GM12873 (cell line): Measurements from ENCODE around the gene COA8.

Experiments used
- TF ChIP-seq, protein P1 (sequence below): IDR thresholded peaks from 2 replicates; pipeline ENCODE4 v1.5.1; 2012; ENCODE audit warnings: low read depth, mild to moderate bottlenecking, moderate library complexity, low read length, control low read depth; ENCODE audit not compliant: insufficient read depth; ENCODE audit errors: missing control alignments

COA8 gene

DNA sequence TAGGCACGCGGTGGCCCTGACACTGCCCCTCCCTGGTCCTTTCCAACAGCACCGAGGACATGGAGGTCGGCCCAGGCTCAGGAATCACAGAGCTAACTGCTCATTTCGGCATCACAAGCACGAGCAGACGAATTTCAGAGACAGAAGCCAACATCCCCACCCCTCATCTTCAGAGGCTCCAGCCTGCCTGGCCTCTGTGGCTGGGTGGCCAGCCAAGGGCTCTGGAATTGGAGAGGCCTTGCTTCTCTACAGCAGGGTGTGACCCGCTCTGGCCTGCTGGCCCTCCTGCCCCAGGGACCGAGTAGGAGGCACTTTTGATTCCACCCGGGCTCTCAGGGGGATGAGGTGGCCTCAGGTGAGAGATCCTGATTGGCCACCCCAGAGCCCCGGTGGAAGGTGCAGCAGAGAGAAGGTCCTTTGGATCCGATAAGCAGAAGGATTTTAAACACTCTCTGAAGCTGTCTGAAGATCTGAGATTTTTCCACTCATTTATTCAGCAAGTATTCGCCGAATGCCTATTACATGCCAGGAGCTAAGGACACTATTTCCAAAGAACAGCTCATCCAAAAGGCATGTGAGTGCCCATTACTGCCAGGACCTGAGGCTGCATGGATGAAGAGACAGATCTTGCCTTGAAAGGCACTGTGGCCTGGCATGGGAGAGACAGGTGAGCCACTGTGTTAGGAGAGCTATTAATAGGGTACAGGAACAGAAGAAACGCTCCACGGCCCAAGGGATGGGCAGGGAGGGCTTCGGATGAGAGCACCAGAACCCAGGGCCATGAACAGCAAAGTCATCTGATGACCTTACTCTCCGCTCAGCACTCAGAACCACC lies 10.5 kb upstream of the COA8 start:
- TF ChIP-seq, protein P1, sequence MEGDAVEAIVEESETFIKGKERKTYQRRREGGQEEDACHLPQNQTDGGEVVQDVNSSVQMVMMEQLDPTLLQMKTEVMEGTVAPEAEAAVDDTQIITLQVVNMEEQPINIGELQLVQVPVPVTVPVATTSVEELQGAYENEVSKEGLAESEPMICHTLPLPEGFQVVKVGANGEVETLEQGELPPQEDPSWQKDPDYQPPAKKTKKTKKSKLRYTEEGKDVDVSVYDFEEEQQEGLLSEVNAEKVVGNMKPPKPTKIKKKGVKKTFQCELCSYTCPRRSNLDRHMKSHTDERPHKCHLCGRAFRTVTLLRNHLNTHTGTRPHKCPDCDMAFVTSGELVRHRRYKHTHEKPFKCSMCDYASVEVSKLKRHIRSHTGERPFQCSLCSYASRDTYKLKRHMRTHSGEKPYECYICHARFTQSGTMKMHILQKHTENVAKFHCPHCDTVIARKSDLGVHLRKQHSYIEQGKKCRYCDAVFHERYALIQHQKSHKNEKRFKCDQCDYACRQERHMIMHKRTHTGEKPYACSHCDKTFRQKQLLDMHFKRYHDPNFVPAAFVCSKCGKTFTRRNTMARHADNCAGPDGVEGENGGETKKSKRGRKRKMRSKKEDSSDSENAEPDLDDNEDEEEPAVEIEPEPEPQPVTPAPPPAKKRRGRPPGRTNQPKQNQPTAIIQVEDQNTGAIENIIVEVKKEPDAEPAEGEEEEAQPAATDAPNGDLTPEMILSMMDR = no peak

DNA sequence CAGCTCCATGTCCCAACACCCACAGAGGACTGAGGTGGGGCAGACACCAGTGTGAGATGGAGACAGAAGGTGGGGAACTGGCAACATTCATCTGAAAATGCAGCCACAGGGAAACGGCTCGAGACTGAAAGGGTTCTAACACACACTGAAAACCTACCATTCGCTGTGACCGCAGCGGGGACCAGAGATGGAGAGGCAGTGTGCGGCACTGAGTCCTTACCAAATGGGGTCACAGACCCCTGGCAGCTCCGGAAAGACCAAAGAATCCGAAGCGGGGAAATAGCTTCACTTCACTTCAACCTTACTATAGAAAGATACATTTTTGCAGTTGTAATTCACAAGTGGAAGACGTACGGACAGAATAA lies 9.9 kb upstream of the COA8 start:
- TF ChIP-seq, protein P1 = no peak

DNA sequence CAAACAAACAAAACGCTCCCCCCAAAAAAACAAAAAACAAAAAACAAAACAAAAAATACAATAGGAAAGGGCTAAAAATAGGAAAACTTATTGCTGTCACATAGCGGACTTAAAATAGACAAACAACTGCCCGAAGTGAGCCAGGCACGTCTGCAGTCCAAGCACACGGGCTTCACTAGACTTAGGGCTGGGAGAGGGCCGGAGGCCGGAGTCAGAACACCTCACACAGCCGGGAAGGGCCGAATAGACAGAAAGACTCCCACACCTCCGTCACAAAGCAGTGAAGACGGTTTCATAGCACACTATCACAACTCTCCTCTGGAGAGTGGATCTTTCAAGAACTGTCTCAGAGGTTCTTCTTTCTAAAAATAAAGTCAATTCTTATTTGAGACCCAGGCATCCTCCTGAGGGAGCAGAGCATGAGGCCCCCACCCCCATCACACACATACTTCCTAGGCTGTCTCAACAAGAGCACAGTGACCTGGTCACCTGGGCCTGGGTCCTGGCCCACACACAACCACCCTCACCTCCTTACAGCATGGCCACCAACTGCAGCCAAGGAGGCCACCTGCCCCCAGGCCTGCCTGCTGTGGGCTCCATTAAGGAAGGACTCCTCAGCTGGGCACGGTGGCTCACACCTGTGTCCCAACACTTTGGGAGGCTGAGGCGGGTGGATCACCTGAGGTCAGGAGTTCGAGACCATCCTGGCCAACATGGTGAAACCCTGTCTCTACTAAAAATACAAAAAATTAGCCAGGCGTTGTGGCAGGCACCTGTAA lies 7.0 kb upstream of the COA8 start:
- TF ChIP-seq, protein P1 = no peak

DNA sequence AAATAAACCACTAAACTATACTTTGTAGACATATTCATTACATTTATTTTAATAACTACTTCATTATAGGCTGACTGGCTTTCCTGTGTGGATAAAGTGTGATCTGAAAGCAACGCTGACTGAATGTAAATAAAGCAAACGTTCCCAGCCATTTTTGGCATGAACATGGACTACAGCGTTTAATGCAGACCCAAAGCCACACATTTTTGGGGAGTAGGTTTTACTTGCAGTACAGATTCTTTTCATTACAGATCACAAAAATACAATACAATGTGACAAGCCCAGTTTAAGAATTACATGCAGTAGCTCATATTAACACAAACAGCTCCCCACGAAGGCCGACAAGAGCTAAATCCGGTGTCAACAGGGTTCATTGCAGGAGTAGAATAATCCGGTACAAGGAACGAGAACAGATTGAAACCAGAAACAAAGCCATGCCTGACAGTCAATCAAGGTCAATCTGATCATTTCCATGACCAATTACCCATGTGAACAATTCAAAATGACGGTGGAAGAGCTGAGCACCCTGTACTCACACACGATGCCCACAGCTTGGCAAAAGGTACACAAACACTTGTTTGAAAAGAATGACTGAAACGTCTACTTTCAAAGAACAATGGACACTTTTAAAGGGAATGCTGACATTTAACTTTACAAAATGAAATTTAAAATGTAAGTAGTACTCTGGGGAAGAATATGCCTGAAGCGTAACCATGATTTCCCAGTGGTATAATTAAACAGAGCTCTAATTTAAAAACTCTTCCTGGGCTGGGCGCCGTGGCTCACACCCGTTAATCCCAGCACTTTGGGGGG lies 5.6 kb upstream of the COA8 start:
- TF ChIP-seq, protein P1 = no peak

DNA sequence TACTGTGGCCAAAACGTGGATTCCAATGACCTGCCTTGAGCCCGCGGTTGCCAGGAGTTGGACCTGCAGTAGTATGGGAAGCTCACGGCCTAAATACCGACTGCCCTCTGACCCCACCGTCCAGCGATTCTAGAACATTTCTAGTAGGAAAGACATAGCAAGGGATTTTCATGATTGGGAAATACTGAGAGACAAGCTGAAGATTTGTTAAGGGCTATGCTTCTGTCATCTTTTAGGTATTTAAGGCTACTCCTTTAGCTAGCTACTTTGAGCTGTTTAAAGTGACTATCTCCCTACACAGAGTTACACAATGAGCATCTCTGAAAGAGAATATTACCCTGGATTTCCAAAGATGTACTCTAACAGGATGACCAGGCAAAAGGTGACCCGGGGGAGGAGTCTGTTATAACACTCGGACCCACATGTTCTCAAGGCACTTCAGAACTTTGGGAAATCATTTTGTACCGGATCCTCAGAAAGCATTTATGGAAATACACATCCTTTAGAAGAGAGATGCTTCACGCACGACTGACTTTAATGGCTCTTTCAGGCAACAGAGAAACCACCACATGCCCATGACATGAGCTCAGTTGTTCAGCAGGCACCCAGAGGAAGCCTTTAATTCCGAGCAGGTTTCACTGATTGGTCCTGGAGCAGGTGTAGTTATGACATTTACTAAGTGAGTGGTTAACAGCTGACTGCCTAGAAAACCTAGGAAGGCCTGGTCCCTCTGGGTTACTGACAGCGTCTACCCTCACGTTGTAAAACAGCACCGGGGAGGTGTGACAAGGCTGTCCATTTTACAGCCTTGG lies 4.5 kb upstream of the COA8 start:
- TF ChIP-seq, protein P1 = no peak

DNA sequence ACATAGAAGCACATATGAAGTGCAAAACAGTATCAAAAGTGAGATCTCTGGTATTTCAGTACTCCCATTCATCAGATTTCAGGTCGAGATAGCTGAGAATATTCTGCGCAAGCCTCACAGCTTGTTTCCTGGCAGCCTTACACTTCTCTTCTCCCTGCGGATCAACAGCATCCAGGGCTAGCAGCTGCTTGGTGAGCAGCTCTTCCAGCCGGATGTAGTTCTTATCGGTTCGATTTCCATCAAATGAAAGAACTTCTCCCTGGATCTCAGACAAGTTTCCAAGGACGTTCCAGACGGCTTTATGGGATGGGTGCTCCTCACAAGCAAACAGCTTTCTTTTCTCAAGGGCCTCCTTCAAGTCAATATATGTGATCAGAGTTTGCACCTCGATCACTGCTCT lies 3.0 kb upstream of the COA8 start:
- TF ChIP-seq, protein P1 = no peak
